ENCODE data around the gene OR52R1.

Gene OR52R1

DNA sequence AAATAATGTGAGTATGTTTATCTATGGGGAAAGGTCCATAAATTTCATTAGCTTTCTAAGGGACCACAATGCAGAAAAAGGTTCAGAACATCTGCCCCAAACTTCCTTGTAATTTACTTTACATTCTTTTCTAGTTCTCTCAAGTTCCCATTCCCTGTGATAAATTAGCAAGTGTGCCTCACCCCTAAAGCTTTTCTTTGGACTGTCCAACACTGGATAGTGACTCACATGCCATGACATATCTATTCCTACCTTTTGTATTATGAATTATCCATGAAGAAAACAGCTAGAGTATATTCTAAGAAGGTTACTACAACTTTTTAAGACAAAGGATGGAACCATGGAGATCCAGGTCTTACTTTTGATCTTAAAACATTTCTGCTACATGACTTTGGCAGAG, 36.1 kb downstream of the OR52R1 start:
- H3K27me3 ChIP-seq (ENCODE audit: insufficient read depth, poor library complexity, severe bottlenecking): peaks cover 3% of the 10 kb centered on the region
- DNase-seq (ENCODE audit: low read depth in 1 of 2, low spot score in 1 of 2): no peak
- H3K27ac ChIP-seq (replicated peaks): no peak overlapping the region
- TF ChIP-seq, protein P1, sequence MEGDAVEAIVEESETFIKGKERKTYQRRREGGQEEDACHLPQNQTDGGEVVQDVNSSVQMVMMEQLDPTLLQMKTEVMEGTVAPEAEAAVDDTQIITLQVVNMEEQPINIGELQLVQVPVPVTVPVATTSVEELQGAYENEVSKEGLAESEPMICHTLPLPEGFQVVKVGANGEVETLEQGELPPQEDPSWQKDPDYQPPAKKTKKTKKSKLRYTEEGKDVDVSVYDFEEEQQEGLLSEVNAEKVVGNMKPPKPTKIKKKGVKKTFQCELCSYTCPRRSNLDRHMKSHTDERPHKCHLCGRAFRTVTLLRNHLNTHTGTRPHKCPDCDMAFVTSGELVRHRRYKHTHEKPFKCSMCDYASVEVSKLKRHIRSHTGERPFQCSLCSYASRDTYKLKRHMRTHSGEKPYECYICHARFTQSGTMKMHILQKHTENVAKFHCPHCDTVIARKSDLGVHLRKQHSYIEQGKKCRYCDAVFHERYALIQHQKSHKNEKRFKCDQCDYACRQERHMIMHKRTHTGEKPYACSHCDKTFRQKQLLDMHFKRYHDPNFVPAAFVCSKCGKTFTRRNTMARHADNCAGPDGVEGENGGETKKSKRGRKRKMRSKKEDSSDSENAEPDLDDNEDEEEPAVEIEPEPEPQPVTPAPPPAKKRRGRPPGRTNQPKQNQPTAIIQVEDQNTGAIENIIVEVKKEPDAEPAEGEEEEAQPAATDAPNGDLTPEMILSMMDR (IDR thresholded peaks at IDR 0.05; ENCODE audit: insufficient read depth, low read length): no peak
- TF ChIP-seq, protein P2, sequence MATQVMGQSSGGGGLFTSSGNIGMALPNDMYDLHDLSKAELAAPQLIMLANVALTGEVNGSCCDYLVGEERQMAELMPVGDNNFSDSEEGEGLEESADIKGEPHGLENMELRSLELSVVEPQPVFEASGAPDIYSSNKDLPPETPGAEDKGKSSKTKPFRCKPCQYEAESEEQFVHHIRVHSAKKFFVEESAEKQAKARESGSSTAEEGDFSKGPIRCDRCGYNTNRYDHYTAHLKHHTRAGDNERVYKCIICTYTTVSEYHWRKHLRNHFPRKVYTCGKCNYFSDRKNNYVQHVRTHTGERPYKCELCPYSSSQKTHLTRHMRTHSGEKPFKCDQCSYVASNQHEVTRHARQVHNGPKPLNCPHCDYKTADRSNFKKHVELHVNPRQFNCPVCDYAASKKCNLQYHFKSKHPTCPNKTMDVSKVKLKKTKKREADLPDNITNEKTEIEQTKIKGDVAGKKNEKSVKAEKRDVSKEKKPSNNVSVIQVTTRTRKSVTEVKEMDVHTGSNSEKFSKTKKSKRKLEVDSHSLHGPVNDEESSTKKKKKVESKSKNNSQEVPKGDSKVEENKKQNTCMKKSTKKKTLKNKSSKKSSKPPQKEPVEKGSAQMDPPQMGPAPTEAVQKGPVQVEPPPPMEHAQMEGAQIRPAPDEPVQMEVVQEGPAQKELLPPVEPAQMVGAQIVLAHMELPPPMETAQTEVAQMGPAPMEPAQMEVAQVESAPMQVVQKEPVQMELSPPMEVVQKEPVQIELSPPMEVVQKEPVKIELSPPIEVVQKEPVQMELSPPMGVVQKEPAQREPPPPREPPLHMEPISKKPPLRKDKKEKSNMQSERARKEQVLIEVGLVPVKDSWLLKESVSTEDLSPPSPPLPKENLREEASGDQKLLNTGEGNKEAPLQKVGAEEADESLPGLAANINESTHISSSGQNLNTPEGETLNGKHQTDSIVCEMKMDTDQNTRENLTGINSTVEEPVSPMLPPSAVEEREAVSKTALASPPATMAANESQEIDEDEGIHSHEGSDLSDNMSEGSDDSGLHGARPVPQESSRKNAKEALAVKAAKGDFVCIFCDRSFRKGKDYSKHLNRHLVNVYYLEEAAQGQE (IDR thresholded peaks at IDR 0.05; ENCODE audit: insufficient replicate concordance, low read depth): no peak
- TF ChIP-seq POLR2AphosphoS5 (IDR thresholded peaks at IDR 0.05; ENCODE audit: low read depth) (no peak), GABPA (IDR thresholded peaks at IDR 0.05; ENCODE audit: low read depth) (no peak), SPI1 (IDR thresholded peaks at IDR 0.05; ENCODE audit: borderline replicate concordance, low read depth) (no peak)
- H3K4me3 ChIP-seq (replicated peaks; ENCODE audit: insufficient read depth, low read length): no peak overlapping the region

DNA sequence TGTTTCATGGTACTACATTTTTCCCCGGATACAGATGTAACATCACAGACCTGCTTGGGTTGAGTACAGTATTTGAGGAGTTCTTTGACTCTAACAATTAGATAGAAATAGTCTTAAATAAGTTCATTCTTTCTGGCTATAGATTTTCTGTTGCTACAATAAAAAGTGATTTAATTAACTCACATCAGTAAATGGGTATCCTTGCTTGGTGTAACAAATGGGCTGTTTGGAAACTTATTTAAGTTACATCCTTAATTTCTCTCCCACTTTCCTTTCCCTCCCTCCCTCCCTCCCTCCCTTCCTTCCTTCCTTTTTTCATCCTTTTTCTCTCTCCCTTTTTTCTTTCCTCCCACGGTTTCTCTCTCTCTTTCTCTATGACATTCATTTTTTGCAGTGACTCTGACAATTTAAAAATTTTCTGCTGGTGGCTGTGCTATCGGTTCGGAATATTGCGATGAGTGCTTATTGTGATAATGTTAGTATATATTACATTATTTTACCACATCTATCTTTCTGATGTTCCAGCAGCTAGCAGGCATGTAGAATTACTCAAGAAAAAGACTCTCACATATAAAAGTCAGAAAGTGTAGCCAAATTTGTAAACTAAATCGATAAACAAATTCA, 37.6 kb downstream of the OR52R1 start:
- DNase-seq (ENCODE audit: low read depth in 1 of 2, low spot score in 1 of 2): no peak
- peaks cover 4% of the 10 kb centered on the region for H3K27me3 ChIP-seq (ENCODE audit: insufficient read depth, poor library complexity, severe bottlenecking)
- no peak overlapping the region for H3K27ac ChIP-seq (replicated peaks)
- H3K4me3 ChIP-seq (replicated peaks; ENCODE audit: insufficient read depth, low read length): no peak overlapping the region
- TF ChIP-seq, protein P1 (IDR thresholded peaks at IDR 0.05; ENCODE audit: insufficient read depth, low read length): no peak
- TF ChIP-seq GABPA (IDR thresholded peaks at IDR 0.05; ENCODE audit: low read depth) (no peak), SPI1 (IDR thresholded peaks at IDR 0.05; ENCODE audit: borderline replicate concordance, low read depth) (no peak), POLR2AphosphoS5 (IDR thresholded peaks at IDR 0.05; ENCODE audit: low read depth) (no peak)
- TF ChIP-seq, protein P2 (IDR thresholded peaks at IDR 0.05; ENCODE audit: insufficient replicate concordance, low read depth): no peak

DNA sequence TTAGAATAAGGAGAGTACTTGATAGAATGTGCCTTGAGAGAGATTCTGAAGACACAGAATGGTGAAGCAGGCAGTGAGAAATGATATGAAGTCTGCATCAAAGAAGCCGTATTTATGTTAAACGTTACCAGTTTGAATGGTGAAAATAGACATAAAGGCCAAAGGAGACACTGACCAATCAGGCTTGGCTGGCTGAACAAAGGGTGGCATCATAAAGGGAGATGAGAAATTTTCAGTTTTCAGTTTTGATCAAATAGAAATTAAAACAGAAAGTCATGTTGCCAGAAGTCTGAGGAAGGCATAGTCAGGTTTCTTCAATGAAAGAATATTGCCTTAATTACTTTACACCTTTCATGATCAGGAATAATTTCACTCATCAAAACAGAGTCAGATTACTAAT, 41.1 kb downstream of the OR52R1 start:
- H3K4me3 ChIP-seq (replicated peaks; ENCODE audit: insufficient read depth, low read length): no peak overlapping the region
- peaks cover 2% of the 10 kb centered on the region for H3K27me3 ChIP-seq (ENCODE audit: insufficient read depth, poor library complexity, severe bottlenecking)
- DNase-seq (ENCODE audit: low read depth in 1 of 2, low spot score in 1 of 2): no peak
- H3K27ac ChIP-seq (replicated peaks): no peak overlapping the region
- TF ChIP-seq POLR2AphosphoS5 (IDR thresholded peaks at IDR 0.05; ENCODE audit: low read depth): no peak
- TF ChIP-seq, protein P2 (IDR thresholded peaks at IDR 0.05; ENCODE audit: insufficient replicate concordance, low read depth): no peak
- no peak for TF ChIP-seq GABPA (IDR thresholded peaks at IDR 0.05; ENCODE audit: low read depth)
- TF ChIP-seq SPI1 (IDR thresholded peaks at IDR 0.05; ENCODE audit: borderline replicate concordance, low read depth): no peak
- TF ChIP-seq, protein P1 (IDR thresholded peaks at IDR 0.05; ENCODE audit: insufficient read depth, low read length): no peak

Data from HL-60 (cell line).